Ecto neural progenitor cell (in vitro differentiated cells): Measurements from ENCODE around the gene FAM240A.

Source experiments
- DNase-seq: peaks from one replicate; pipeline ENCODE4 v3.0.0-alpha.2; 2018; ENCODE audit warnings: low spot score

The FAM240A gene

DNA sequence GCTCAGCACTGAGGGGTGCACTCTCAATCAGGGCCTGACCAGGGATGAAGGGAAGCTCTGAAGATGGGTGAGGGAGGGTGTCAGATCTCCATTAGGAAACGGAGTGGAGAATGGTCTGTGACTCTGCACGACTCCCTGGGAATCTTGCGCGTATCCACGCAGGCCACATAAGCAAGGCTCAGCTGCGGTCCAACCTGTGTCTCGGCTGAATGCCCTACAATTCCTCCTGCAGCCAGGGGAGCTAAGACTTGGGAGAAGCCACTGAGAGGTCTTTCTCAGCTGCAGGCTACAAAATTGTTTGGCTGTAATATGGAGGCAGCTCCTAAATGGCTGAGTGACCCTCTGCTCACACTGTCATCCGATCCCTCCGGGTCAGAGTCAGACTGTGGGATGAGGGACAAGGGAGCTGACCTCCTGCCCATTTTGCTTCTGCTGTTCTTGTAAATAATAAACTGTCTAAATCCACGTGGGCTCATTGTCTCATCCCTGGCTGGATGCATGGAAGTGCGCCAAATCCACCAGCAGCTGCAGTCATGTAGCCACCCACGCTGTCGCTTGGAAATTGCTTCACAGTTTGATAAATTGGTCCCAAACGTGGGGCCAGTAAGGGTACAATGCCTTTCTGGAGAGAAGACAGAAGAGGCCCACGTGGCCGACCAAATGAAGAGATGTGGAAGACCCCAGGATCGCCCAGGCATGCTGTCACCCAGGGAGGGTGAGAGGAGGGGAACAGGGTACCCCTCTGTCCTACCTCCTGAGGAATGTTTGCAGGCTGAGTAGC, 50.6 kb downstream of the FAM240A start:
- DNase-seq, result peak; percentile 44

DNA sequence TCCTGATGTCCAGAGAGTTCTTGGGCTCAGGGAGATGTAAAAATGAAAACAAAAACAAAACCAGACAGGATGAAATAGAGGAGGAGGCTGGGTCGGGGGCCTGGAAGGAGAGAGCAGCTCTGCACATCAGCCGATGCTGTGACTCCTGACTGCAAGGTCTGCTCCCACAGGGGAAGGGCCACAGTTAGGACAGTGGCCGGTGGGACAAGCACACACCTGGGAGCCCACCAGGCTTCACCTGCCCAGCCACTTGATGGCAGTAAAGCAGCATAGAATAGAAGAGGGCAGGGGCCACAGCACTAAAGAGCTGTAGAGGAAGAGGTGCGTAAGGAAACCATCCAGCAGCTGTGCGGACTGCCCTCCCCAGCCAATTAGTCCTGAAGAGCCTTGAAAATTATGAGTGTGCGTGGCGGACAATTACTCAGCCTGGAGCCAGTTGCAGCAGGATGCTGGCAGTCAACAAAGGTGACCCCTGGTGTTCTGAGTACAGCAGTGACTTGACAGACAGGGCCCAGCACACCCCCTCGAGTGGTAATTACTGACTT, 51.3 kb downstream of the FAM240A start:
- peak; percentile 43 for DNase-seq

DNA sequence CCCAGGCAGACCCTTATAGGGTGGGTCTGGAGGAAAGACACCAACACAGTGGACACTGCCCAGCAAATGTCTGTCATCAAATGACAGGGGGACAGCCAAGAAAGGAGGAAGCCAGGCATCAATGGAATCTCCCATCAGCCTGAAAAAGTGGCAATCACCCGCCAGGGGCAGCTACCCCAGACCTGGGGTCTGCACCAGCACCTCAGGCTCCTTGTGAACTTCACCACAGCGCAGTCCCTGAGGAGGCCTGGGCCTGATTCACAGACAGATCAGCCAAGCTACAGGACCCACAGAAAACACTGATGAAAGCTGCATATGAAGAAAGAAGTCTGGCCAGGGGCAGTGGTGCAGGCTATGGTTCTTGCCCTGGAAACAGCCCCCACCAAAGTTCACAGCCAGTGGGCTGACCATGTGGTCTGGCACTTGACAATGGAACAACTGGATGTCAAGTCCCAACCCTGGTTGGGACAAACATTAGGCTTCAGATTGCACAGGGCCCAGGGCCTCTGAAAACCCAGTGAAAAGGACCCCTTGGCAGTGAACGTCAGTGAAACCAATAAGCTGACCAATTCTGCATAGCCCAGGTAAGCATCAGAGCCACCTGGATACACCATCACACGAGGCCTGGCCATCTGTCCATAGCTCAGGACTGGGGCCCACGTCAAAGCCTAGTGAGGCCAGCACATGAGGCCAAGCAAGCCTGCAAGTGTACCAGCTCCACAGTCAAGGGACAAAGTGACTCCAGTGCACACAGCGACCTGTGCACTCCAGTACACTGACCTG, 52.1 kb downstream of the FAM240A start:
- no peak for DNase-seq

DNA sequence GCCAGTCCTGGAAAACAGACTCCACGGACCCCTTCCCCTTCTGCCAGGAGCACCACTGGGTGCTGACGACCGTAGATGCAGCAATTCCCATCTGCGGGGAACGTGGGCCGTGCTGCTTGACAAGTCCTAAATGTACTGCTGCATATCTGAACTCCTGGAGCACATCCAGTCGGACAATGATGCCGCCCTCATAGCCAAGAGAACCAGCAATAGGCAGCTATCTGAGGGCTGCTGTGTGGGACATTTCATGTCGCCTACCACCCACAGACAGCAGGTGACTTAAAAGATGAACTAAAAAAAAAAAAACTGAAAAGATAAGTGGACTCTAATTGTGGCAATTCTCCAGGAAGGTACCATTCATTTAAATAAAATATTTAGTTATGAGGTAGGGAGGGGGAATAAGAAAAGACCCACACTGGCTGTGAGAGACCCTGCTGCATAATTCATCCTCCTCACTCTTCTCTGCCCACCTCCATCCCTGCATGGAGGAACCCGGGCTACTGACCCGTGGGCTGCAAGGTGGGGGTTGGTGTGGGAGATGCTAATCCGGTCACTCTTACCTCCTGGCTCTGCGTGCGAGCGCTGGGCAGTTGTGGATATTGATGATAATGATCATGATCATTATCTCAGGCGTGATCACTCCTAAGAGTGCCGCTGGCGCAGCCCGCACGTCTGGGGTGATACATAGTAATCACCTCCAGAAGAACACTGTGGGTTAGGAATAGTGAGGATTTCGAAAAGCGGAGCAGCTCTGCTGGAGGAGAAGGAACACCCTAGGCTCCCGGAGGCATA, 52.8 kb downstream of the FAM240A start:
- DNase-seq, result no peak

DNA sequence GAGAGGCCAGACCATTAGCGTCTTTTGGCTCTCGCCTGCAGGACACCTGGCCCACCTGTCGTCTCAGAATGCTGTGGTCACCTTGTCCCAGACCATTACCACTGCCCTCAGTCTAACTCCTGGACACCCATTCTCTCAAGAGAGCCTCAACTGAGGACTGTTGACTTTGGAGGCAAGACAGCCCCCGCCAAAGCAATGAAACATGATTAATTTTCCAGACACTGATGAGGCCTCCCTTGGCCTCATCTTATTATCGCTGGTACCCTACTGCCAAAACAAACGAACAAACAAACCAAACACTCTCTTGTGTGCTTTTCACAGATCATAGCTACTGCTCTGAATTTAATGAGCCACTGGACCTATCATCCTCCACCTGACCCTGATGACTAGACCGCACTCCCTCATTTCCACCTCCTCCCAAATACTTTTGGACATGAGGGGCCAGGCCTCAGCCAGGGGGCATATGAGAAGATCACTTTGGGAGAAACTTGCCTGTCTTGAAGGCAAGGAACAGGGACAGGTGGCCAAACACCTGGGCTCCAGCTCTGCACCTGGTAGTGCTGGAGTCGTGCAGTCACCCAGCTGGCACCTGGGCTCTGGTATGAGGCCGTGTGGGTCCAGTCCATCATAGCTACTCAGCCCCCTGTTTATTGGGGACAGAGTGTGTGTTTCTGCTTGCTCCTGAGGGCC, 53.6 kb downstream of the FAM240A start:
- DNase-seq, result no peak

DNA sequence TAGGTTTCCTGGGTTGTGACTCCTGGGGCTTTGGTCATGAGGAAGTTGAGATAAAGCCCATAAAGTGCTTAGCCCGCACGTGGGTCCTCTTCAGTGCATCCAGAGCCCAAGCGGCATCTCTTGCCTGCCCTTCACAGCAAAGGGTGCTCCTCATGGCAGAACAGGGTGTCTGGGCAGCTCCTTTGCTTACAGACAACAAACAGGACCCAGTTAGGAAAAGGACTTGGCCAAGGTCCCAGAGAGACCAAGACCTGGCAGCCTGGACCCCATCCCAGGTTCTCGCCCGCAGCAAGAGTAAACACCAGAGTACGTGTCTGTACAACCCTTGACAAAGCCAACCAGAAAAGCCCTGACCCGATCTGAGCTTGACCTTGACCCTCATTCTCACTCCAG, 54.1 kb downstream of the FAM240A start:
- no peak for DNase-seq

DNA sequence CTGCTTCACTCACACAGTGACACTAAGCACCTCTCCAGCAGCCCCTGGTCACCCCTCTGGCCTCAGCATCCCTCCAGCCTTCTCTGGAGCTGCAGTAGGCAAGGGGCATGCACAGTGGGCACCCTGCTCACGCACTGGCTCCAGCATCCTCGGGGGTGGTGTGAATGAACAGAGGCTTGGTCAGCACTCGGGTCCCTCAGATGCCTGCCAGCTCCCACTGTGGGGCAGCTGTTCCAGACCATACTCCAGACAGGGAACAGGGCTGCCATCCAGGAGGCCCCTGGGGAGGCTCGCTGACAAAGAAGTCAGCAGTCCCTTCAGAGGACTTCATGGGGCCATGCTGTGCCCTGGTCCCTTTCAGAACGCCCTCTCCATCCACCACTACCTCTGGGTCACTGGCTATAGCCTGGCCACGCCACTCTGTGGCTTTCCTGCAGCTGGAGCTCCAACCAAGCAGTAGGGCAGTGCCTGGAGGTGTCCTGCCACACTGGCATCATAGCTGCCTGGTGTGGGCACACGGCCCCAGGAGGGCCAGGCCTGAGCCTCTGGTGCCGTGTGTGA, 54.8 kb downstream of the FAM240A start:
- DNase-seq, result no peak

DNA sequence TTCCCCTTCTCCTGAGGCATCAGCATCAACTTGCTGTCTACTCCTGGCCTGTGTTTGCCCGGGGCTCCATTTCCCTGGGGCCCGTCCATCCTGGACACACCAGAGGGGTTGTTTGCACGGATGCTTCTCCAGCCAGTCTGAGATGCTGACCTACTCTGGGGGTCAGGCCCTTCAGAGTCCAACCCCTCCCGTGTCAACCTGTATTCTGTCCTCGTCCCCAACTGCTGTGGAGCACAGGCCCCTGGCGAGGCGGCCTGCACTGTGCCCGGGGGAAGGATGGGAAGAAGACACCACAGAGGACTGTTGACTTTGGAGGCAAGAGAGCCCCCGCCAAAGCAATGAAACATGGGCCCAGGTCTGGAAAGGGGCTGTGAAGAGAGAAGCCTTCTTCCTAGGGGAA, 55.3 kb downstream of the FAM240A start:
- DNase-seq, result no peak

DNA sequence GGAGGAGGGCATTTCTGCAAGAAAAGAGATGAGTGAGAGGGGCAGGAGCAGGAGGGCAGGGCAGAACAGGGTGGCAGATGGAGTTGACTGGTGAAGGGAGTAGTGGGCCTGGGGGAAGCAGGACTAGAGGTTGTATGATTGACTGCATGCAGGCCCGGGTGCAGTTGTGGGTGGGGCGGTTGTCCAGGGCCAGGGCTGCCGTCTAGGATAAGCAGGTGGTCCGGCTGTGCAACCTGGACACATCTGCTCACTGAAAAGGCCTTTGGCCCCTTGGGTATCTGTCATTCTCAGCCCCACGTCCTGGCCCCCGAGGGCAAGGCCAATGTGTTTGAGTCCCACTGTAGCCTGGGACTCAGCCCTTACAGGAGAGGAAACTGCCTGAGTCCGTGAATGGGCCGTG, 55.8 kb downstream of the FAM240A start:
- no peak for DNase-seq

DNA sequence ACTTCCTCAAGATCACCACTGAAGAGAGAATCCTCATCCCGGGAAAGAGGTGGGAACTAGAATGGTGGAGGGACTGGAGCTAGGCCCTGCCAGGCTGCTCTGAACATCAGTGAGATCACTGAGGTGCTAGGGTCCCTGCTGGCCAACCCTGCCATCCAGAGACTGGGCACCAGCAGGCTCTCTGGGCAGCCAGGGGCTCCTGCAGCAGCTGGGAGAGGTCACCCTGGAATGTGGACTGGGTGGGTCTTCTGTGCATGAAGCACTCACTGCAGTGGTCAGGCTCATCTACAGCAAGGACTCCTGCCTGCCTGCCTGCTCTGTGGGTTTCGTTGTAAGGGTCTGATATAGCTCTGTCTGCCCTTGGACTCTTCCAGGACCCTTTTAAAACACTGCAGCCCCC, 56.3 kb downstream of the FAM240A start:
- DNase-seq, result no peak

DNA sequence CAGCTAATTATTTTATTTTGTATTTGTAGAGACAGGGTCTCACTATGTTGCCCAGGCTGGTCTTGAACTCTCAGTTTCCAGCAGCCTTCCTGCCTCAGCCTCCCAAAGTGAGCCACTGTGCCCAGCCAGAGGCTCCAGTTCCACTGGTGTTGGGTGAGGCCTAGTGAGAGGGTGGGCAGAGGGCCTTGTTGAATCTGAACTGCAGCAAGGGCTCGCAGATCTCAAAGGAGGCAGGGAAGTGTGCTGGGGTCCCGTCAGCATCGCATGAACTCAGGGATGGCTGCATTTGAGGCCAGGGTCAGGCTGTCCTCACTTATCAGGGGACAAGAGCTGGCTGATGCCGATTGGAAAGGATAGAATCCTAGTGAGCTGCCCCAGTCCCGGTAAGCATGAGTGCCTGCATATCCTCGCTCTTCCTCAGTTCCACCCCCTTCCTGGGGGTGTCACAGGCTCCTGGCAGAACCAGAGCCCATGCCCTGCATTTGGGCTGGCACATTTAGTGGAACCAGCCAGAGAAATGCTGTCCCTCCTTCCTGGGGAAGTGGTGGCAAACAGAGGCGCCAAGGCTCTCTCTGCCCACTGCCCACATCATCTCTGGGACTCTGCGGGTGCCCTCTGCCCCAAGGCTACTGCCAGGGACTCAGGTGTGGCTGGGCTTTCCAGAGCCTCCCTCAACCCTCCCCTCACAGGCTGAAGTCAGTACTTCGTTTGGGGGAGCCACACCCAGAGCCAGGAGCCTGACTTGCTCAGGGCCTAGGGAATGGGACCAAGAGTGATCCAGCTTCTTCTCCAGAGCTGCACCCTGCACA, 57.1 kb downstream of the FAM240A start:
- DNase-seq, result peak; percentile 35

DNA sequence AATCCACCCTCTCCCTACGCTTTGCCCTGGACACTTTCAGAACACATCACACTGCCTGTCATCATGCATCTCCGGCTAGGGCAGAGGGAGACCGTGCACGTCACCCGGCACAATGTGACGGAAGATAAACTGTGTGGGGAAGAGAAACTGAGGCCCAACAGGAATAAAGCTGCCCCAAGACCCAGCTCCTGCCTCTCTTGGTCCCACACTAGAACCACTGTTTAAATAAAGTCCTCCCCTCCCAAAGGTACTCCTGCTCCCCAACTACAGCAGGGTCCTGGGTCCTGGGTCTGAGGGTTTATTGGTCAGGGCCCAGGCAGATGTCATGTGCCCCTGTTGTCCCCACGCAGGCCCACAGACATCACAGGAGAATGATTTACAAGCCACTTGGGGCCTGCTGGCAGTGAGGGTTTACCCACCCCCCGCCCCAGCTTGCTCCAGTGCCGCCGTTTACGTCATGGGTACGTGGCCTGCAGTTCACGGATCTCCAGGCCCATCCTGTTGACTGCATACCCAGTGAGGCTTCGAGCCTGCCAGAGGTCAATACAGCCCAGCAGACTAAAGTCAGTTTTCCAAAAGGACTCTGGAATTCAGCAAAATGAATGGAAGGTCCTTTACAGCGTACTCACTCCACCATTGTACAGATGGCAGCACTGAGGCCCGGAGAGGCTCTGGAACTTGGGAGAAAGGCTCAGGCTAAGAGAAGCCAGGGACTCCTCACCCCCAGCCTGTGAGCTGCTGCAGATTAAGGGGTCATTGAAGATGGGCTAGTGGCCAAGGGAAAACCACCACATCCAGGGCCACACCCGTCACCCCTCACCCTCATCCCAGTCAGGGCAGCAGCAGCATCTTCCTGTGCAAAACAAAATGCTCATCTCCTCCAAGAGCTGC, 57.9 kb downstream of the FAM240A start:
- peak; percentile 24 for DNase-seq

DNA sequence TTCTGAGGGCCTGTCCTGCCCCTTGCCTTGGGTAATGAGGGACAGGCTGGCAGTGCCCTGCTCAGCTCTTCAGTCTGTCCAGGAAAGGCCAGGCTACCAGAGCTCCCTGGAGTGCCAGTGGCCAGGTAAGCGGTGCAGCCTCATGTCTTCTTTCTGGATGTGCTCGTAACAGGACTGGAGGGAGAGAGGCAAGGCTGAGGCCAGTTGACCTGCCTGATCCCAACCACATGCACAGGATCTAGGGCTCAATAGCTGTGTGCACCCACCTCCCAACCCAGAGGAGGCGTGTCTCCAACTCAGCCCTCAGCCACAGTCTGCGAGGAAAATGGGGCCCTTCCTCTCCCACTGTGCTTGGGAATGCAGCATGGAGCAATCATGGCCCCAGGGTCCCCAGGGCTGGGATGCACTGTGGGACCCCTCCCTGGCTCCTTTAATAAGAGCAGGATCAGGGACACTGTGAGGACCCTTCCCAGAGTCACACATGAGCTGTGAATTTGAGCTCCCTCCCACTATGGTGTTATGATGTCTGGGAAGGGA, 58.6 kb downstream of the FAM240A start:
- DNase-seq, result peak; percentile 40

DNA sequence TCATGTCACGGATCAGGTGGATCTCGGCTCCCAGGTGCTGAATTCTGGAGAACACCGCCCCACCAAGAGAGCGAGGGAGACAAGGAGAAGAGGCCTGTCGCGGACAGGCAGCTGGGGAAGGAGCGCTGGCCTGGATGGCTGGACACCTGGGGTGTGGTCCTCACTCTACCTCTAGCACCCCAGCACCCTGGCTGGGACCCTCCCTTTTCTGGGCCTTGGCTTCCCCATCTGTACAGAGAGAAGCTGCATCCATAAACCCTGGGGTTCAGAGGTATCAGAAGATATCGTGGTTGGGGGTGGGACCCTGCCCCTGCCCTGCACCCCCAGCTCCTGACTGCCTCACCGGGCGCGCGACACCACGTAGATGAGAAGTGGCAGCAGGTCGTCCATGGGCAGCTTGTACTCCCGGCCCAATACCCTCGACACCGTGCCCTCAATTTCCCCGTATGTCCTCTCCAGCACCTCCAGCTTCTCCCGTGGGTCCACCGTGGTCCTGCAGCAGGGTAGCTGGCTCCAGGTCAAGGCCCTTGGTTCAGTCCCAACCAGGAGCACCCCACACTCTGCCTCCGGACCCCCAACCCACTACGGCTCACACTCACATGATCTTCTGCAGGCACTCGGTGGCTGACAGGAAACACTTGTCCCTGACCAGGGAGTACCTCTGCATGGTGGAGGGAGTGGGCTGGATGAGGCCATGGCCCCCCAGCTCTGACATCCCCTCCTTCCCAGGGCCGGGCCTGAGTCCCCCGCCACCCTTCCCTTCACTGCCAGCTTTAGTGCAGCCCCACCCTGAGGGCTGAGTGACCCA, 59.4 kb downstream of the FAM240A start:
- DNase-seq, result peak; percentile 35

DNA sequence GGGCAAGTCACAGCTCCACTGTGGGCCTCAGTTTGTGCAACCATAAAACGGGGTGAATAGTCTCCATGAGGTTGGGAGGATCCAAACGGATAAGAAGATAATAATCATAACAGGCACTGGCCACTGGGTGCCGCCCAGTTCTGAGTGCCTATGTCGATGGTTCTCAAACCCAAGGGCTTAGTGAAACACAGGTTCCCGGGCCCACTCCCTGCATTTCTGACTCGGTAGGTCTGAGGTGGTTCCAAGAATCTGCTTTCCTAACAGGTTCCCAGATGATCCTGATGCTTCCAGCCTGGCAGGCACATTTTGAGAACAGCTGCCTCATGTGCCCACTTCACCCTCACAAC, 60.0 kb downstream of the FAM240A start:
- no peak for DNase-seq

DNA sequence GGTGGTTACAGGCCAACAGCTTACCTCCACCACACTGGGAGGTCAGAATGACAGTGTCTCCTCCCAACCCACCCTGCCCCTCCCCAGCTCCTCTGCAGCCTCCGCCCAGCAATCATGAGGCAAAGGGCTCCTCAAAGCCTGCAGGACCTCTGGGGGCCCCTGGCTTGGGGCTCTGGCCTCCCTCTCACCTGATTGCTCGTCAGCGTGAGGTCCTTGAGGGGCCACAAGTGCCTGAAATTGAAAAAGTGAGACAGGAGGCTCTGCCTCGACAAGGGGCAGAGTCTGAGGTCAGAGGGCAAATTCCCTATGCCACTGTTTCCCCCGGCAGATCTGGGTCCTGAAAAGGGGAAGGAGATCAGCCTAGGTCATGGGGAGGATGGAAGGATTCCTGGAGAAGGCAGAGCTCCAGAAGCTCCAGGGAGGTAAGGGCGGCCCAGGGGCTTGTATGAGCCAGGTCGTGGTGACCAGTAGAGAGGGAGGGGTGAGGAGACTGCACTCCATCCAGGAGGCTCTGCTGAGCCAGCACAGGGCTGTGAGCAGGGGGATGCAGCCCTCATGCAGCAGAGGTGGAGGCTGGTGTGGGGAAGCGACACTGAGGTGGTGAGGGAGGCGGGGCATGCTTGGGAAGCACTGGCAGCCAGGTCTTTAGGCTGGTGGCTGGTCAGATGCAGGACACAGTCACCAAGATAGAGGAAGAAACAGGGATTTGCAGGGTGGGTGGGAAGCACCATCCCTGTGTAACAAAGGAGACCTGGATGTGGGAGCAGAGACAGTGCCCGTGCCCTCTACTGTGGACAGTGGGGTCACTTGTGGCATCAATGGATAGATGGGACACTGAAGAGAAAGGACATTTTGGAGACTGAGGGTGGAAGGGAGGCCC, 61.1 kb downstream of the FAM240A start:
- DNase-seq, result no peak

DNA sequence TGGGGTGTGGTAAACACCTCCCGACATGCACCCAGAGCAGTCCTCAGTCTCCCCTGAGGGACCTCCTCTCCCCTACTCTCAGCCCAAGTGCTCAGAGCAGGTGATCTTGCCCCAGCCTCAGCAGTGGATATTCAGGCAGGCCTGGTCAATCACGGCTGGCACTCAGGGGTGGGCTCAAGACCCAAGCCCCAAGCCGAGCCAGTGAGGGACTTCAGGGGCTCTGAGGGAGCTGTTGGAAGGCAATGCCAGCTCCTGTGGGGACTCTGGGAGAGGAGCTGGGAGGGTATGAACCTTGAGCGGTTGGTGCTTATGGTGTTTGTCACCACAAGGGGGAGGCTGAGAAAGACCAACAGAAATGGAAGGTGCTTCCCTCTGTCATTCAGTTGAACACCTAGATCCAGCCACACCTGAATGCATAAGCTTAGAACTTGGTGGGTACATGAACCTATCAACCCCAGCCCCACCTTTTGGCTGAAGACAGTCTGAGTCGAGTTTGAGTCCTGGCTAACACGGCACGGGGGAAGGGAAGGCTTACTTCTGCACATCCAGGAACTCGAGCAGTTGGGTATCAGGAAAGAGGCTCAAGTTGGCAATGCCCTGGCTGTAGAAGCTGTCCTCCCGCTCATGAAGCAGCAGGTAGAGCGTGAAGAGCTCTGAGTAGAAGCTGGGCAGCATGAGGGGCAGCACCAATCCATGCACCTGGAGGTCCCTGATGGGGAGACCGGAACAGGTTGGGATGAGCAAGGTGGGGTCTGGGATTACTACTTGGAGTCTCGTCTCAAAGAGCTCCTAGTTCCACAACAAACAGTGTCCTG, 61.9 kb downstream of the FAM240A start:
- no peak for DNase-seq
